HCT116 (cell line): Measurements from ENCODE around the gene MRPL33. TPM values are rescaled to one million over a fixed set of nuclear protein-coding genes. Genes with fewer than 3 reads are reported as not detected.

ENCODE experiments used
- ATAC-seq: fragments of 200-7000 bp; cut with Tn5 transposase; 2 replicates; pipeline ENCODE4 v1.9.1; 2020; ENCODE audit warnings: mild to moderate bottlenecking, moderate library complexity
- BruUV-seq: library from RNA; stranded (reverse); fragments of 400-500 nt; replicated peaks from 2 replicates; lab custom pipeline; 2021; lab: Mats Ljungman, UMichigan
- CTCF ChIA-PET: fragments of 300-600 bp; sonication (Branson Sonifier 250); formaldehyde crosslinking; loops from one replicate; lab custom pipeline; 2021; ENCODE audit warnings: antibody characterized with exemption; lab: Charles Lee
- POLR2A ChIA-PET: fragments of 300-600, 350-600 bp; sonication (Branson Sonifier 250); formaldehyde crosslinking; loops from one replicate; lab custom pipeline; 2021; ENCODE audit warnings: antibody characterized with exemption; lab: Charles Lee
- RAD21 ChIA-PET, 2 experiments: fragments of 300-600 bp; sonication (Branson Sonifier 250); formaldehyde crosslinking; loops; one replicate each; lab custom pipeline; 2023; ENCODE audit warnings: low total read pairs in 2 of 2; ENCODE audit not compliant: uncharacterized antibody in 2 of 2, unreplicated experiment in 2 of 2, low non-redundant PET in 1 of 2; lab: Charles Lee
- DNase-seq: peaks from one replicate; pipeline ENCODE4 v3.0.0-alpha.2; 2010; ENCODE audit warnings: low read depth, low spot score
- H2AFZ ChIP-seq: fragments of 200-600 bp; shearing (Covaris generic), sonication (generic); 2 replicates; pipeline ENCODE4 v1.6.1; 2017; ENCODE audit warnings: low read depth, mixed run types, mixed read lengths, antibody characterized with exemption, low read length; ENCODE audit not compliant: poor library complexity, severe bottlenecking
- H3K27ac ChIP-seq: 2 replicates; pipeline ENCODE4 v1.5.1; 2012; ENCODE audit warnings: low read depth, low read length
- H3K27me3 ChIP-seq: fragments of 200-600 bp; sonication (generic); 2 replicates; pipeline ENCODE4 v1.6.1; 2016; ENCODE audit warnings: mixed run types, low read length, mixed read lengths; ENCODE audit not compliant: insufficient read depth
- H3K36me3 ChIP-seq, 2 experiments: fragments of 200-500 bp in 1 of 2; fragments of 200-600 bp in 1 of 2; sonication (Bioruptor generic) in 1 of 2; sonication (generic) in 1 of 2; 2 replicates each; pipeline versions ENCODE4 v1.5.1 to v1.6.1; 2014 to 2016; ENCODE audit warnings: low read length in 2 of 2, inconsistent platforms in 1 of 2, mixed read lengths in 1 of 2, mixed run types in 1 of 2; ENCODE audit not compliant: insufficient read depth in 2 of 2, control insufficient read depth in 1 of 2
- H3K4me1 ChIP-seq, 2 experiments: fragments of 200-600 bp in 1 of 2; sonication (generic) in 1 of 2; 2 replicates each; pipeline versions ENCODE4 v1.5.1 to v1.6.1; 2012 to 2017; ENCODE audit warnings: low read length in 2 of 2, inconsistent platforms in 1 of 2, mild to moderate bottlenecking in 1 of 2, mixed read lengths in 1 of 2, mixed run types in 1 of 2, moderate library complexity in 1 of 2; ENCODE audit not compliant: insufficient read depth in 2 of 2, control insufficient read depth in 1 of 2
- H3K4me2 ChIP-seq: fragments of 200-600 bp; sonication (generic); 2 replicates; pipeline ENCODE4 v1.6.1; 2017; ENCODE audit warnings: mixed run types, low read length, mixed read lengths
- H3K4me3 ChIP-seq, 2 experiments: fragments of 200-600 bp in 1 of 2; sonication (generic) in 1 of 2; replicated peaks in 1 of 2; 2 replicates each; pipeline ENCODE4 v1.5.1; 2011 to 2016; ENCODE audit warnings: low read length in 2 of 2, control low read depth in 1 of 2, low read depth in 1 of 2, mild to moderate bottlenecking in 1 of 2, mixed read lengths in 1 of 2, mixed run types in 1 of 2
- H3K79me2 ChIP-seq: fragments of 200-600 bp; sonication (generic); 2 replicates; pipeline ENCODE4 v1.6.1; 2017; ENCODE audit warnings: mild to moderate bottlenecking, mixed run types, low read length, moderate library complexity, mixed read lengths; ENCODE audit not compliant: insufficient read depth
- H3K9ac ChIP-seq: fragments of 200-600 bp; sonication (generic); 2 replicates; pipeline ENCODE4 v1.6.1; 2016; ENCODE audit warnings: low read length, mixed read lengths
- H3K9me2 ChIP-seq: fragments of 200-600 bp; sonication (generic), shearing (Covaris generic); 2 replicates; pipeline ENCODE4 v1.6.1; 2017; ENCODE audit warnings: mixed run types, mild to moderate bottlenecking, moderate library complexity; ENCODE audit not compliant: insufficient read depth
- H3K9me3 ChIP-seq, 2 experiments: fragments of 200-500 bp in 1 of 2; fragments of 200-600 bp in 1 of 2; sonication (Bioruptor generic) in 1 of 2; sonication (generic) in 1 of 2; 2 replicates each; pipeline ENCODE4 v1.6.1; 2014 to 2017; ENCODE audit warnings: low read length in 2 of 2, mixed read lengths in 2 of 2, inconsistent platforms in 1 of 2, low read depth in 1 of 2, mild to moderate bottlenecking in 1 of 2, mixed run types in 1 of 2, moderate library complexity in 1 of 2; ENCODE audit not compliant: control insufficient read depth in 1 of 2, insufficient read depth in 1 of 2
- H4K20me1 ChIP-seq: fragments of 200-600 bp; sonication (generic), shearing (Covaris generic); 2 replicates; pipeline ENCODE4 v1.6.1; 2017; ENCODE audit warnings: mixed run types, mild to moderate bottlenecking, moderate library complexity; ENCODE audit not compliant: insufficient read depth
- ATF3 ChIP-seq: IDR thresholded peaks from 2 replicates; pipeline ENCODE4 v1.6.1; 2012
- CTCF ChIP-seq, 3 experiments: fragments of 200-600 bp in 1 of 3; sonication (generic) in 1 of 3; IDR thresholded peaks in 2 of 3; conservative IDR thresholded peaks in 1 of 3; 2 replicates each; pipeline ENCODE4 v1.5.1; 2012 to 2017; ENCODE audit warnings: low read depth in 2 of 3, low read length in 2 of 3, antibody characterized with exemption in 1 of 3, borderline replicate concordance in 1 of 3, control low read depth in 1 of 3, mild to moderate bottlenecking in 1 of 3, mixed read lengths in 1 of 3, mixed run types in 1 of 3, moderate library complexity in 1 of 3; ENCODE audit not compliant: insufficient read depth in 1 of 3
- EZH2 ChIP-seq: fragments of 200-600 bp; sonication (generic); IDR thresholded peaks from 2 replicates; pipeline ENCODE4 v1.6.1; 2017; ENCODE audit warnings: antibody characterized with exemption, mixed run types
- EZH2phosphoT487 ChIP-seq: fragments of 200-600 bp; IDR thresholded peaks from 2 replicates; pipeline ENCODE4 v1.6.1; 2018; ENCODE audit warnings: antibody characterized with exemption, borderline replicate concordance
- FOSL1 ChIP-seq: IDR thresholded peaks from 2 replicates; pipeline ENCODE4 v1.6.1; 2012; ENCODE audit warnings: low read depth
- JUND ChIP-seq: IDR thresholded peaks from 2 replicates; pipeline ENCODE4 v1.6.1; 2012
- MAX ChIP-seq: IDR thresholded peaks from 2 replicates; pipeline ENCODE4 v1.6.1; 2012
- POLR2A ChIP-seq: IDR thresholded peaks from 2 replicates; pipeline ENCODE4 v1.7.0; 2011; ENCODE audit warnings: borderline replicate concordance; ENCODE audit not compliant: insufficient read depth, insufficient read length; ENCODE audit errors: extremely low read depth
- POLR2AphosphoS5 ChIP-seq: IDR thresholded peaks from 2 replicates; pipeline ENCODE4 v1.6.1; 2011; ENCODE audit warnings: mild to moderate bottlenecking, low read depth, low read length, moderate library complexity
- RAD21 ChIP-seq: IDR thresholded peaks from 2 replicates; pipeline ENCODE4 v1.6.1; 2012; ENCODE audit warnings: low read depth, mild to moderate bottlenecking
- REST ChIP-seq: IDR thresholded peaks from 2 replicates; pipeline ENCODE4 v1.6.1; 2012; ENCODE audit warnings: low read depth
- SIN3A ChIP-seq: IDR thresholded peaks from 2 replicates; pipeline ENCODE4 v1.6.1; 2012; ENCODE audit warnings: low read depth
- SRF ChIP-seq: IDR thresholded peaks from 2 replicates; pipeline ENCODE4 v1.6.1; 2012; ENCODE audit warnings: low read depth
- YY1 ChIP-seq: IDR thresholded peaks from 2 replicates; pipeline ENCODE4 v1.6.1; 2011; ENCODE audit warnings: low read length, low read depth, moderate library complexity, mild to moderate bottlenecking; ENCODE audit not compliant: insufficient replicate concordance; ENCODE audit errors: extremely low read depth
- ZBTB33 ChIP-seq: IDR thresholded peaks from 2 replicates; pipeline ENCODE4 v1.6.1; 2011; ENCODE audit warnings: mild to moderate bottlenecking, low read length, moderate library complexity; ENCODE audit not compliant: insufficient replicate concordance; ENCODE audit errors: extremely low read depth
- ZNF274 ChIP-seq: fragments of 200-500 bp; sonication (Bioruptor generic); IDR thresholded peaks from 2 replicates; pipeline ENCODE4 v1.6.1; 2014; ENCODE audit warnings: mild to moderate bottlenecking, low read depth, low read length, inconsistent platforms
- intact Hi-C: fragments of 100-400 bp; cut with micrococcal nuclease; formaldehyde crosslinking; loops from 2 replicates; pipeline ENCODE4 v1.10.0; 2022
- total RNA-seq: library from RNA; stranded (reverse); gene quantifications from one replicate; pipeline ENCODE4 v1.2.1, GENCODE V29; 2021; ENCODE audit not compliant: unreplicated experiment

MRPL33 gene
- total RNA-seq, 1 experiment from 2014 or later = 66.3 TPM

- Histone ChIP-seq H3K9me2 (no peaks in the 10 kb centered on the region), H3K4me2 (no peak overlapping the region), H3K36me3 (no peaks in the 10 kb centered on the region), H4K20me1 (no peaks in the 10 kb centered on the region), H3K4me3 (no peak overlapping the region), H3K27ac (no peak overlapping the region), H2AFZ (no peak overlapping the region), H3K79me2 (no peaks in the 10 kb centered on the region), H3K27me3 (no peaks in the 10 kb centered on the region), H3K9ac (no peak overlapping the region), H3K4me1 (peaks cover 20 to 67% of the 10 kb centered on the region in 2 experiments)
- intact Hi-C loops = no loop called here
- BruUV-seq = no TSS peak
- no peak for DNase-seq
- ATAC-seq = no peak
- ChIA-PET POLR2A (interaction anchor here (1.2 kb wide), 1 partner anchor 9 kb away, joined by 3 read pairs; no protein-coding TSS in a partner anchor), CTCF (no interaction called here), RAD21 (no interaction called here)
- TF ChIP-seq ZNF274 (no peak), EZH2 (no peak), POLR2A (no peak), RAD21 (no peak), YY1 (no peak), ATF3 (no peak), POLR2AphosphoS5 (no peak), JUND (no peak), FOSL1 (no peak), SIN3A (no peak), CTCF (IDR thresholded peaks at IDR 0.05 in 2 of 3, conservative IDR thresholded peaks at IDR 0.05 in 1 of 3; ENCODE audit: borderline replicate concordance in 1 of 3, insufficient read depth in 1 of 3, low read depth in 2 of 3, low read length in 2 of 3) (no peak), REST (no peak), MAX (no peak), SRF (no peak), EZH2phosphoT487 (no peak), ZBTB33 (no peak)
- TF ChIP-seq, all 23 proteins: peak for 0
- H3K9me3 ChIP-seq = no peaks in the 10 kb centered on the region
Measured at GRCh38 chr2:27795868-27796277, 24.4 kb downstream of the MRPL33 start.
